GM19240 (cell line): ENCODE measurements around the gene PPM1F.
"Not testable (repeated sequence)": the region's sequence is repeated elsewhere in the genome, so short reads cannot be mapped to it uniquely, and the experiment has no call there.

ENCODE experiments used
- DNase-seq: peaks from one replicate; pipeline ENCODE4 v3.0.0; 2011; ENCODE audit warnings: low spot score; ENCODE audit not compliant: insufficient read length

PPM1F gene

DNA sequence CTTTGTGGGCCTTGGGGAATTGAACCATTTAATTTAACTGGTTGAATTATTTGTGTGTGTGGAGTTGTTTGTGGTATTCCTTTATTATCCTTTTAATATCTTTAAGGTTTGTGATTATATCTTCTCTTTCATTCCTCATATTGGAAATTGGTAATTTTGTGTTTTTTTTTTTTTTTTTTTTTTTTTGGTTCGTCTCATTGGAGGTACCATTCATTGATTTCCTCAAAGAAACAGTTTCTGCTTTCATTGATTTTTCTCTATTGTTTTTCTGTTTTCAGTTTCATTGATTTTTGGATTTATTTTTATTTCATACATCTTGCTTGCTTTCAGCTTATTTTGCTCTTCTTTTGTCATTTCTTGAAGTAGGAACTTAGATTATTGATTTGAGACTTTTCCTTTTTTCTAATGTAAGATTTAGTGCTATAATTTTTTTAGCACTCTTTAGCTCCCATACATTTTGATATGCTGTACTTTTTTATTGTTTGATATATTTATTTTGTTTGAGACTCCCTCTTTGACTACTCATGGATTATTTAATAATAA, 54.2 kb downstream of the PPM1F start:
- DNase-seq: no peak

- no peak for DNase-seq
Observed at GRCh38 chr22:21896951-21897513, 55.6 kb downstream of the PPM1F start.

- not testable (repeated sequence) for DNase-seq
Observed at GRCh38 chr22:21896275-21896674, 56.4 kb downstream of the PPM1F start.

GRCh38 chr22:21894799-21895198, 57.8 kb downstream of the PPM1F start:
- DNase-seq: no peak

GRCh38 chr22:21889251-21889990, 63.2 kb downstream of the PPM1F start:
- DNase-seq: no peak

- no peak for DNase-seq
Observed at GRCh38 chr22:21887841-21888240, 64.8 kb downstream of the PPM1F start.

- DNase-seq: not testable (repeated sequence)
Observed at GRCh38 chr22:21883930-21884329, 68.7 kb downstream of the PPM1F start.

- DNase-seq: not testable (repeated sequence)
Observed at GRCh38 chr22:21882754-21883333, 69.8 kb downstream of the PPM1F start.

- DNase-seq: no peak
Observed at GRCh38 chr22:21881841-21882753, 70.6 kb downstream of the PPM1F start.

- DNase-seq: no peak
Observed at GRCh38 chr22:21876486-21877176, 76.0 kb downstream of the PPM1F start.

- DNase-seq: not testable (repeated sequence)
Observed at GRCh38 chr22:21874953-21875352, 77.7 kb downstream of the PPM1F start.

DNA sequence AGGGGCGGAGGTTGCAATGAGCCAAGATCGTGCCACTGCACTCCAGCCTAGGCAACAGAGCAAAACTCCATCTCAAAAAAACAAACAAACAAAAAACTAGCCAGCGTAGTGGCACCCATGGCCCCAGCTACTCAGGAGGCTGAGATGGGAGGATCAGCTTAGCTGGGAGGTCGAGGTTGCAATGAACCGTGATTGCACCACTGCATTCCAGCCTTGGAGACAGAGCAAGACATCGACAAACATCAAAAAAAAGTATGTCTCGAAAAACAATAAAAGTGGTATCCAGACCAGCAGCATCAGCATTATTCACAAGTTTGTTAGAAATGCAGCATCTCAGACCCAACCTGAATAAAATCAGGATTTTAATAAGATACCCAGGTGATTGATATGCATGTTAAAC, 79.0 kb downstream of the PPM1F start:
- no peak for DNase-seq

- DNase-seq: not testable (repeated sequence)
Observed at GRCh38 chr22:21872741-21873140, 79.9 kb downstream of the PPM1F start.
